SK-N-SH (cell line): ENCODE results near the gene RNF7.

Experiments
- GATA2 ChIP-seq: sonication (generic); formaldehyde crosslinking; IDR thresholded peaks from 2 replicates; pipeline ENCODE4 v1.5.0; 2020; ENCODE audit warnings: mild to moderate bottlenecking, missing genetic modification reagents
- JUND ChIP-seq: IDR thresholded peaks from 2 replicates; pipeline ENCODE4 v1.4.0; 2012
- MEF2A ChIP-seq: IDR thresholded peaks from 2 replicates; pipeline ENCODE4 v1.4.0; 2012; ENCODE audit warnings: low read depth, borderline replicate concordance
- MXI1 ChIP-seq: IDR thresholded peaks from 2 replicates; pipeline ENCODE4 v1.6.1; 2012; ENCODE audit warnings: mild to moderate bottlenecking, low read depth, low read length, improper control_type of control experiment
- NFIC ChIP-seq: IDR thresholded peaks from 2 replicates; pipeline ENCODE4 v1.4.0; 2012; ENCODE audit warnings: borderline replicate concordance
- RAD21 ChIP-seq: IDR thresholded peaks from 2 replicates; pipeline ENCODE4 v1.6.1; 2012; ENCODE audit warnings: mild to moderate bottlenecking, low read length
- REST ChIP-seq: IDR thresholded peaks from 2 replicates; pipeline ENCODE4 v1.6.1; 2012; ENCODE audit warnings: mild to moderate bottlenecking, low read depth, low read length, moderate library complexity
- RFX5 ChIP-seq: IDR thresholded peaks from 2 replicates; pipeline ENCODE4 v1.6.1; 2012; ENCODE audit warnings: mild to moderate bottlenecking, improper control_type of control experiment, low read length
- SIN3A ChIP-seq: IDR thresholded peaks from 2 replicates; pipeline ENCODE4 v1.6.1; 2012; ENCODE audit warnings: low read depth, mild to moderate bottlenecking, low read length, moderate library complexity, borderline replicate concordance
- YY1 ChIP-seq: IDR thresholded peaks from 2 replicates; pipeline ENCODE4 v1.4.0; 2012; ENCODE audit warnings: low read depth, mild to moderate bottlenecking
- TF ChIP-seq, protein P1 (sequence below): fragments of 200-600 bp; sonication (generic); IDR thresholded peaks from 2 replicates; pipeline ENCODE4 v1.6.1; 2017; ENCODE audit warnings: antibody characterized with exemption, mild to moderate bottlenecking, moderate library complexity
- TF ChIP-seq, protein P2 (sequence below): fragments of 150-350 bp; IDR thresholded peaks from 2 replicates; pipeline ENCODE4 v1.6.1; 2017; ENCODE audit warnings: antibody characterized with exemption, low read length, low read depth, borderline replicate concordance
- TF ChIP-seq, protein P3 (sequence below): IDR thresholded peaks from 2 replicates; pipeline ENCODE4 v1.4.0; 2012; ENCODE audit warnings: low read depth

- TF ChIP-seq YY1 = no peak
- TF ChIP-seq, protein P1, sequence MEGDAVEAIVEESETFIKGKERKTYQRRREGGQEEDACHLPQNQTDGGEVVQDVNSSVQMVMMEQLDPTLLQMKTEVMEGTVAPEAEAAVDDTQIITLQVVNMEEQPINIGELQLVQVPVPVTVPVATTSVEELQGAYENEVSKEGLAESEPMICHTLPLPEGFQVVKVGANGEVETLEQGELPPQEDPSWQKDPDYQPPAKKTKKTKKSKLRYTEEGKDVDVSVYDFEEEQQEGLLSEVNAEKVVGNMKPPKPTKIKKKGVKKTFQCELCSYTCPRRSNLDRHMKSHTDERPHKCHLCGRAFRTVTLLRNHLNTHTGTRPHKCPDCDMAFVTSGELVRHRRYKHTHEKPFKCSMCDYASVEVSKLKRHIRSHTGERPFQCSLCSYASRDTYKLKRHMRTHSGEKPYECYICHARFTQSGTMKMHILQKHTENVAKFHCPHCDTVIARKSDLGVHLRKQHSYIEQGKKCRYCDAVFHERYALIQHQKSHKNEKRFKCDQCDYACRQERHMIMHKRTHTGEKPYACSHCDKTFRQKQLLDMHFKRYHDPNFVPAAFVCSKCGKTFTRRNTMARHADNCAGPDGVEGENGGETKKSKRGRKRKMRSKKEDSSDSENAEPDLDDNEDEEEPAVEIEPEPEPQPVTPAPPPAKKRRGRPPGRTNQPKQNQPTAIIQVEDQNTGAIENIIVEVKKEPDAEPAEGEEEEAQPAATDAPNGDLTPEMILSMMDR = no peak
- TF ChIP-seq MEF2A = no peak
- TF ChIP-seq, protein P2, sequence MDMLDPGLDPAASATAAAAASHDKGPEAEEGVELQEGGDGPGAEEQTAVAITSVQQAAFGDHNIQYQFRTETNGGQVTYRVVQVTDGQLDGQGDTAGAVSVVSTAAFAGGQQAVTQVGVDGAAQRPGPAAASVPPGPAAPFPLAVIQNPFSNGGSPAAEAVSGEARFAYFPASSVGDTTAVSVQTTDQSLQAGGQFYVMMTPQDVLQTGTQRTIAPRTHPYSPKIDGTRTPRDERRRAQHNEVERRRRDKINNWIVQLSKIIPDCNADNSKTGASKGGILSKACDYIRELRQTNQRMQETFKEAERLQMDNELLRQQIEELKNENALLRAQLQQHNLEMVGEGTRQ = no peak
- TF ChIP-seq JUND = no peak
- no peak for TF ChIP-seq NFIC
- no peak for TF ChIP-seq REST
- TF ChIP-seq RAD21 = no peak
- TF ChIP-seq MXI1 = no peak
- no peak for TF ChIP-seq RFX5
- no peak for TF ChIP-seq GATA2 (CRISPR knock-in tag)
- TF ChIP-seq, protein P3, sequence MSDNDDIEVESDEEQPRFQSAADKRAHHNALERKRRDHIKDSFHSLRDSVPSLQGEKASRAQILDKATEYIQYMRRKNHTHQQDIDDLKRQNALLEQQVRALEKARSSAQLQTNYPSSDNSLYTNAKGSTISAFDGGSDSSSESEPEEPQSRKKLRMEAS = no peak
- no peak for TF ChIP-seq SIN3A
Observed at GRCh38 chr3:141784096-141784495, 46.0 kb downstream of the RNF7 start.
